ENCODE results near the gene ATP2C1.

ATP2C1 gene

DNA sequence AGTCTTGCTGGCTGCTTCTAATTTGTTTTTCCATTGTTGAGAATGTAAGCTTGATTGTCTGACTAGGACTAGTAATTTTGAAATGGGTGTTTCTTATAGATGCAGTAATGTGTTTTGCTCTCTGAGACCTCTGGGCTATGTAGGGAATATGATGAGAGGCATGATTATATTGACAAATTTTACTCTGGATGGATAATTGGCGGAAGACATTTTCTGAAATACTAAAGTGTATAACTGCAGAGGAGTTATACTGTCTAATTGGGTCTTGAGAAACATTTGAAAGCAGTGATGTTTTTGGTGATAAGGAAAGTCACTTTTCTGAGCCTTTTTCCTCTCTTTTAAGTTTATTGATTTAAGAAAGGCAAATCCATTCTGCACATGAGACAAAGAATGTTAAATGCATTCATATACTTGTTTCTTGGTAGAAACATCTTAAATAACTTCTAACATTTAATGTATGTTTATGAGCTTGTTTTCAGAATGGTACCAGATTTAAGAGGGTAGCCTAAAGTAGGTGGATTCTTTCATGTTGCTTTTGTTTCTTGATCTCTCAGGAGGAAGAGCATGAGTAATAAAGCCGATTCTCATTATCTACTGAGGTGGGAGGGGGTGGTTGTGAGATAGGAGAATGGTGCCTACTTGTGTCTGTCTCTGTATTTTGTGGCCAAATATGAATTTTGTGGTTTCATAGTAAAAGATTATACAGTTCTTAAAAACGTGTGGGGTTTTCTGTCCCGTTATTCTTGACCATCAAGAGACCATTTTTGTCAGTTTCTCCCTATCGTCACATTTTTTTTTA, 2.0 kb downstream of the ATP2C1 start:
- no peak for DNase-seq (ENCODE audit: low read depth in 2 of 2)

DNA sequence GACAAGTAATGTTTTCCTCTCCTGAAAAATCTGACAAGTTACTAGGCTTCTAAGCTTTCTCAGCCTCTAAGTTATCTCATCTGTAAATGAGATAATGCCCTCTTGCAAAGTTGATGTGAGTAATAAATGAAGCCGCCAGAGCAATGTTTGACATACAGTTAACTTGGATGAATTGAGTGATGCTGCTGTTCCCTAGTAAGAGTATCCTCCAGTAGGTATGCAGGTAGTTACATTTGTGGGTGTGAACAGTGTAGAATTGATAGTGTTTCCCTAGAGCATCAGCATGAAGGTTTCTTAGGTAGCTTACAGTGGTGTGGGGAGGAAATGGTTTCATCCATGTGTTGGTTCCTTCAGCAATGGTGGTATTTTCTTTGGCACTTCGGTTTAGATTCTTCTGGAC, 3.4 kb downstream of the ATP2C1 start:
- DNase-seq (ENCODE audit: low read depth in 2 of 2), result no peak

DNA sequence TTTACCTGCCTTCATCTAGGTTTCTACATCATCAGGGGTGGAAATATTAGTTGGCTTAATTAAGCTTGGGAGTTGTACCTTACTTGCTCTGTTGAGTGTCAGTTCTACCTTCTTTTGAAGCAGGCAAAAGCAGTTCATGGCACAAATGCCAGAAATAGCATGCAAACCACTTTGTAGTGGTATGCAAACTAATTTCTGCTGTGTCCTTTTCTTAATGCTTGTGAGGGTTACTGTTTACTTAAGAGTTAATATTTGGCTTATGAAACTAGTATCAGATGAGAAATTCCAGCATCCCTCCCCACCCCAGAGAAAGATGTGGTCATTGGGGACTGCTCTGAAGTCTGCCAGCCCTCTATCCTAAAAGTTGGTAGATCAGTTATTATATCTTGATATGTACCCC, 7.1 kb downstream of the ATP2C1 start:
- DNase-seq (ENCODE audit: low read depth in 2 of 2), result no peak

DNA sequence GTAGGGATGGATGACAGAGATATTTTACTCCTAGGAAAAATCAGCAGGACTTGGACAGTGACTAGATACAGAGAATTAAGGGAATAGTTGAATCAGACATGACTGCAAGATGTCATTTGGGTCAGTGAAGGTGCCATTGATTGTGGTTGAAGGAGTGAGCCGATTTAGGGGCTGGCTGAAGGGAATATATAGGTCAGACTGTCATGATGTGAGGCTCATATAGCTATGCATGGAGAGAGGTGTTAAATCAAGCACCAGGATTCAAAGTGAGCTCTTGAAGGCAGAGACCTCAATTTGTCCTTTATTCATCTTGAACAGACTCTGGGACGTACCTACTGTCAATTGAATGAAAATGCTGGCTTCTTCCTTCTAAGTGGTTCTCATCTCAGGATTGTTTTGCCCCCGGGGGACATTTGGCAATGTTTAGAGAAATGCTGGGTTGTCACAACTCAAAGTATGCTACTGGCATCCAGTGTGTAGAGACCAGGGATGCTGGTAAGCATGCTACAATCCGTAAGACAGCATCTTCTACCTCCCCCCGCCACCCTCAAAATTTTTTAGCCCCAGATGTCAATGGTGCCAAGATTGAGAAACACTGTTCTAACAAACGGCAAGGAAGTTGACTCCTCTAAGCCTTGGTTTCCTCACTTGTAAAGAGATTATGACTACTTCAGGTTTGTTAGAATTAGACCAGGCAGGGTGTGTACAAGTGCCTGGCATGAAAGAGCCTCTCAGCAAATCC, 7.8 kb downstream of the ATP2C1 start:
- no peak for DNase-seq (ENCODE audit: low read depth in 2 of 2)

DNA sequence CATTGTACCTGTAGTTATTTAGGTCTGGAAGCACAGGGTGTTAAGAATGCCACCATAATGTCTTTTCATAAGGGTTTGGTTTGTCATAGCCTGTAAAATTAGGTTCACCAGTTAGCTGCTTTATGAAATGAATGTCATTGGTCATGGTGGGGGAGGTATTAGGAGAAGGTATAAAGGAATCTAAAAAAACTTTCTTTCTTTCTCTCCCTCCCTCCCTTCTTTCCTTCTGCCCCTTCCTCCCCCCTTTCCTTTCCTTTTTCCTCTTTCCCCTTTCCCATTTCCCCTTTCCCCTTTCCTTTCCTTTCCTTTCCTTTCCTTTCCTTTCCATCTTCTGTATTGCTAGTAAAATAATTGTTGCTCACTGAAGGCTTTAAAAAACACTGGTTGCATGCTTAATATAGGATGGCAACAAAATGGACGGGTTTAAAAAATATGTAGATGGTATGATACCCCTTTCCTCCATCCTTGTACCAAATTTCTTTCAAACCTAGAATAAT, 9.6 kb downstream of the ATP2C1 start:
- no peak for DNase-seq (ENCODE audit: low read depth in 2 of 2)

DNA sequence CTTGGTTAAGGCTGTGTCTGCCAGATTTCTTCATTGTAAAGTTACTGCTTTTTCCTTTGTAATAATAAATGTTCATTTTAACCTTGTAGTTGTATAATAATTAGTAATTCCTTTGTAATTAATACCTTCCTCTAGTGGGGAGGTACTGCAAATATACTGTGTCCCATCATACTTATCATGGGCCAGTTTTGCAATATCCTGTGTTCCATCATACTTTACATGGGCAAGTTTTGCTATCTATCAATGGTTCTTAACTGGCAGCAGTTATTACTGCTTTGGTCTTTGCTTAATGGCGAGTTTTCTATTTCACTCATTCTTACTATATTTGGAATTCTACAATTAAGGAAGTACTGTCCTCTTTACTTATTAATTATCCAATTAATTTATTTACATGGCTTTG, 10.6 kb downstream of the ATP2C1 start:
- no peak for DNase-seq (ENCODE audit: low read depth in 2 of 2)

DNA sequence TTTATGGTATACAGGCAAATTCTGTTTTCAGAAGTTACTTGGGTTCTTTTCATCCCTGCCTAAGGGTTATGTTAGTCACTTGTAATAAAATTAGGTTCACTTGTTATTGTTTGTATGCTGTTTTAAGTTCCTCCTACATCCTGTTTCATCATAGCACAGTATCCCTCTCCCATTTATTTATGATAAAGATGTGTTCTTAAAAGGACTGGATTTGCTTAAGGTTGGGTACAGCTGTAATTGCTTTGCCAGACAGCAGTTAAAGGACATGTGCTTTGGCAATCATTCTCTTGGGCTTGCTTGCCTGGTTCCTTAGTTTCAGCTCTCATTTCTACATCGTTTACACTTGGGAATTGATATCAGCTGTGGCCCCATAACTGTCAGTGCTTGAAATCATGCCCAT, 11.7 kb downstream of the ATP2C1 start:
- DNase-seq (ENCODE audit: low read depth in 2 of 2), result no peak

DNA sequence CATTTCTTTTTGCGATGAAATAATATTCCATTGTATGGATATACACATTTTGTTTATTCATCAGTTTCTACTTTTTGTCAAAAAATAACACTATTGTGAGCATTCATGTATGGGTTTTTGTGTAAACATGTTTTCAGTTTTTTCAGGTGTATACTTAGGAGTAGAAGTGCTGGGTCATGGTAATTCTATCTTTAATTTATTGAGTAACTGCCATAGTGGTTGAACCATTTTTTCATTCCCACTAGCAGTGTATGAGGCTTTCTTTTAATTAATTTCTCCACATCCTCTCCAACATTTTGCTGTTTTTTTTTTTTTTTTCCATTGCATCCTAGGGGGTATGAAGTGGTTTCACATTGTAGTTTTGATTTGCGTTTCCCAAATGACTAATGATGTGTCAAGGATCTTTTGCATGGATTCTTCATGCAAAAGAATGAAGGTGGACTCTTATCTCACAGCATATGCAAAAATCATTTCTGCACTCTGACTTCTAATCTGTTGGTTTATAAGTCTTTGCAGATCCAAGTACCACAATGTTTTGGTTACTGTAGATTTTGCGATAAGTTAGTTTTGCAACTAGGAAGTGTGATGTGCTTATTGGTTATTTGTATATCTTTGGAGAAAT, 12.6 kb downstream of the ATP2C1 start:
- DNase-seq (ENCODE audit: low read depth in 2 of 2), result no peak

DNA sequence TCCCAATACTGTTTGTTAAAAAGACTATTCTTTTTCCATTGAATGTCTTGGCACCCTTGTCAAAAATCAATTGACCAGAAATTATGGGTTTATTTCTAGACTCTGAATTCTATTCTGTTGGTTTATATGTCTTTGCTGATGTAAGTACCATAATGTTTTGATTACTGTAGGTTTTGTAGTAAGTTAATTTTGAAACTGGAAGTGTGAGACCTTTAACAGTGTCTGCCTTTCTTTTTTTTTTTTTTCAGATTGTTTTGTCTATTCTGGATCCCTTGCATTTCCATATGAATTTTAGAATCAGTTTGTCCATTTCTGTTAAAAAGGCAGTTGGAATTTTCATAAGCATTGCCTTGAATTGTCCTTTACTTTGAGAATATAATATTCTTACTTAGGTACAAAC, 13.6 kb downstream of the ATP2C1 start:
- DNase-seq (ENCODE audit: low read depth in 2 of 2), result no peak

DNA sequence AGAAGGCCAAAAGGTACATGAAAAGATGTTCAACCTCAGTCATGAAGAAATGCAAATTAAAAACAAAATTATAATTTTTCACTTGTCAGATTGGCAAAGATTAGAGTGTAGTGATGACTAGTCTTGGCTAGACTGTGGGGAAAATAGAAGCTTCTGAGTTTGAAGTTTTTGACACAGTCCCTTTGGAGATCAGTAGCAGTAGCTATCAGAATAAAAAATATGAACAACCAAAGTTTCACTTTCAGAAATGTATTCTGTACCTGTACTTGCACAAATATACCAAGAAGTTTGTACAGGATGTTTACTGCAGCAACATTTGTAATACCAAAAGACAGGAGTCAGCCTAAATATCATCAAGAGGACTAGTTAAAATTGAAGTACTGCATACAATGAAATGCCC, 14.1 kb downstream of the ATP2C1 start:
- no peak for DNase-seq (ENCODE audit: low read depth in 2 of 2)

DNA sequence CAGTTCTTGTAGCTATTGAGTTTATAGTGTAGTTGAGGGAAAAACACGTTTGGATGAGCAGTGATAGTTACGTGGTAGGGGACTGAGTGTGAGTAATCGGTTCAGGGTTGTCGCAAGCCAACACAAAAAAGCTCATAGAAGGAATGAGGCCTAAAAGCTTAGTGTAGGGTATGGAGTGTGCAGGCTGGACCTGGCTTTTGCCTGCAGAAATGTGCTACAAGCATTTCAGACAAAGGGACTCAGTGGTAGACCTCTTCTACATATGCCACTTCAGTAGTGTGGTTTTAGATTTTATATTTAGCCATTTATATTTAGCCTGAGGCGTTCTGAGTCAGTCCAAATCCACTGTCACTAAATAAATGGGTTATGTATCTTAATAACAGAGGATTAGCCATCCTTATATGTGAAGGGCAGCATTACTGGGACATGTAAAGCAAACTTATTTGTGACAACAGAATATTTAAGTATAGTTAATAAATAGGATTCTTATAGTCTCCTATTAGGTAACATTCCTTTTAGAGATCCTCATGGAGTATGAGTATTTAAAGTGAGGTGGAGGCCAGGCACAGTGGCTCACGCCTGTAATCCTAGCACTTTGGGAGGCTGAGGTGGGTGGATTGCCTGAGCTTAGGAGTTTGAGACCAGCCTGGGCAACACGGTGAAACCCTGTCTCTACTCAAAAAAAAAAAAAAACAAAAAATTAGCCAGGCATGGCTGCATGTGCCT, 21.8 kb downstream of the ATP2C1 start:
- DNase-seq (ENCODE audit: low read depth in 2 of 2), result no peak

DNA sequence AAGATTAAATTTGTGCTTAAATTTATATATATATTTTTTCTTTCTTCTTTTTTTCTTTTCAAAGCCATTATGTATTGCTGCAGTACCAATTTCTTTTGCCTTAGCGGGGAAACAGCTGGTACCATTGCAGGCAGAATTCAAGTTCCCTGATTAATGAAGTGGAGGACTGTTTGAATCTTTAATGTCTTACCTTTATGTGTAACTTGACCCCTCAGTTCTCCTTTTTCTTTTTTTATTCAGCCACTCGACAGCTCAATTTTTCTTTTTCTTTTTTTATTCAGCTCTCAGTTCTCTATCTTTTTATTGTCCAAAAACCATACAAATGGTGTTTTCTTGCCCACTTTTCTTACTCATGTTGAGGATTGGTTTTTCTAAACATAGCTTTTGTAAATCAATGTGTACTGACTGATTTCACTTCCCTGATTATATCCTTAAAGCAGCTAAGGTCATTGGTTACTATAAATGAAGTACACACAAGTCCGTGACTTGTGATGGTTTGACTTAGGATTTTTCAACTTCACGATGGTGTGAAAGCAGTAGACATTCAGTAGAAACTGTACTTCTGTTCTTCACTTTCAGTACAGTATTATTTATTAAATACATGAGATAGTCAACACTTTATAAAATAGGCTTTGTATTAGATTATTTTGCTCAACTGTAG, 22.8 kb downstream of the ATP2C1 start:
- no peak for DNase-seq (ENCODE audit: low read depth in 2 of 2)

DNA sequence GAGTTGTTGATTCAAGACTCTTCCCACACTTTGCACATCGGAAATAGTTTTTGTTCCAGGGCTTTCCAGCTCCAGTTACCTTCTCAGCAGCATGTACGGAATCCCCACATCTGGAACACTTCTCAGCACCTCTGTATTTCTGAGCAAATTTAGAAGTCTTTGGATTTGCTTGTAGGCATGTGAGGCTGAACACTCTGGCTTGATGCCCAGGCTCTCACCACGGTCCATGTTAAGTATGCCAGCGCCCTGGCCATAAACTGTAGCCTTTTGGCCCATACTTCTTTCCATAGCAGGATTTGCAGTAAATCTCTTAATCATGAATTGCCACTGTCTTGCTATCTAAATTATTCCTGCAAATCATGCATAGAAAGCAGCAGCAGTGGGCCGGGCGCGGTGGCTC, 24.4 kb downstream of the ATP2C1 start:
- DNase-seq (ENCODE audit: low read depth in 2 of 2), result no peak

DNA sequence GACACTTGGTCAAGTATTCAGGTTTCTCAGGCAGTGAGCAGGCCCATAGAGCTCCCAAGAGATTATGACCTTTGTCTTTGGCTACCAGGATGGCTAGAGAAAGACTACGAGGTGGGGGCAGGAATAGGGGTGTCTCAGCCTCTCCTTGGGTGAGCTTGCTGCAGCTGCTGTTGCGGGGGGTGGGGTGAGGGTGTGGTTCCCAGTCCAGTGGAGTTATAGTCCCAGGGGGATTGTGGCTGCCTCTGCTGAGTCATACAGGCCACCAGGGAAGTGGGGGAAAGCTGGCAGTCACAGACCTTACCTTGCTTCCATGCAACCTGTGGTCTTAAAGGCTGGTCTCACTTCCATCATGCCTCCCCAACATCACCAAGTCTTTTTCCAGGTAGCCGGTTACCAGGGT, 31.7 kb downstream of the ATP2C1 start:
- no peak for DNase-seq (ENCODE audit: low read depth in 2 of 2)

DNA sequence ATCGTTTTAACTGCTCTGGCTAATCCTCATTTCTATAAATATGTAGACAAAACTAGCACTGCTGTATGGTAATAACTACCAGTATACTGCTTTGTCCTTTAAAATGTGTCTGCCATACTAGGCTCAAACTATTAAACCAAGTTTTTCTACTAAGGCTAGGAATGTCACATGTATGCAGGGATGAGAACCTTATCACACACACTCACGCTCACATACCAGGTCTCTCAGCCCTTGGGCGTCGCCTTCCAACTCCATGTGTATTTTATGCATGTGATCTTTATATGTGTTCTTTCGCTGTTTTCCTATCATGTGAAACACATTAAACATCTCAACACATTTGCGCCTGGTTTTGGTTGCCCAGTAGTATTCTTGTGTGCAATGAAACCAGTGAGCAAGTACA, 32.6 kb downstream of the ATP2C1 start:
- DNase-seq (ENCODE audit: low read depth in 2 of 2), result no peak

DNA sequence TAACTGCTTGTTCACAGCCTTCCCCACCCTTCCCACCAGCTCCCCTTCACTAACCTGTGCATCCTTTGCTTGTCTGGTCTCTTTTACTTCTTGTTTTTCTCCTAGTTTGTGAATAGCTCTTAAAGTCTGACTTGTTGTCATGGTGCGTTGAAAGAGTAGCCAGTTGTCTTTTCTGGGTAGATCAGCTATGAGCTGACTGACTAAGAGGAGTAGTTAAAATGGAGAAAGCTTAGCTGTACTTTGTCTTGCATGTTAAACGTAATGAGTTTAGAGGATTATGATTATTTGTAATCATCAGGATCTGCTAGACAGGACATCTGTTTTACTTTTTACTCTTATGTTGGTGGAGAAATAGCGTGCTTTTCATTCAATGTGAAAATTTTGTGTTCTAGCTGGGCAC, 35.9 kb downstream of the ATP2C1 start:
- no peak for DNase-seq (ENCODE audit: low read depth in 2 of 2)

DNA sequence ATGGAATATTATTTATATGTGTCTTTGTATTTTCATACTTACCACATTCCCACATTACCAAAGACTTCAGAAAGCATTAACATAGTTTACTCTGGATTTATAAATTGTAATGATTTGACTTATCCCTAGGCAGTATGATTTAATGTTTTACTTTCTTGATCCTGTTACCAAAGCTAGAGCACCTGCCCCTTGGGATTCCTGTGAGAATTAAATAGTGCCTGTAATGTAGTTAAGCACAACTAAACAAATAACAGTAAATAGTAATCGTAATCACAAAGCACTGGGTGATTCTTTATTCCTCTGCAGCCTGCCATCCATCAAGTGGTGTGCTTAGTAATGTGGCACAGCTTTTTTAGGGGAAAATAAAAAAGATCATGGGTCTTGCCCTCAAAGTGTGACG, 39.1 kb downstream of the ATP2C1 start:
- DNase-seq (ENCODE audit: low read depth in 2 of 2), result no peak

DNA sequence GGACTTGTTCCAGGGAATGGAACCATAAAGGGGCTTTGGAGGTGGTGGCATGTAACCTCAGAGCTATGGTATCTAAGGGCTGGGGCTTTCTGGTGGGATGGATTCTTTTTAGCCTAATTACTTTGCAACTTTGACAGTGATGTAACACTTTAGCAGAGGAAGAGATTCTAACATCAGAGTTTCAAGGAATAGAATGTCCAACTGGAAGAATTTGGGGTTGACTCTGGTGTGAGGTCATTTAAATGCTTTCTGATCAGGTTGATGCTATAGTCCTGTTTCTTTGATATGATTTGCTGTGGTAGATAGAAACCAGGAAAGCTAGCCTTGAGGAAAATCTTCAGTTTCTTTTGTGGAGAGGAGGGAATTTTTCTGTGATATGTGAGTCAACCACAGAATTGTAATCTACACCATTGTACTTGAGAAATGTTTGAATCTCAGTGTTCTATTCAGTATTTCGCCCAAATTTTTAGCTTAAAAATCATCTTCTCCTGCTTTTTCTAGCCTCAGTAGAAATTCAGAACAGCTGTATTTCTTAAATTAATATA, 40.0 kb downstream of the ATP2C1 start:
- DNase-seq (ENCODE audit: low read depth in 2 of 2), result no peak

DNA sequence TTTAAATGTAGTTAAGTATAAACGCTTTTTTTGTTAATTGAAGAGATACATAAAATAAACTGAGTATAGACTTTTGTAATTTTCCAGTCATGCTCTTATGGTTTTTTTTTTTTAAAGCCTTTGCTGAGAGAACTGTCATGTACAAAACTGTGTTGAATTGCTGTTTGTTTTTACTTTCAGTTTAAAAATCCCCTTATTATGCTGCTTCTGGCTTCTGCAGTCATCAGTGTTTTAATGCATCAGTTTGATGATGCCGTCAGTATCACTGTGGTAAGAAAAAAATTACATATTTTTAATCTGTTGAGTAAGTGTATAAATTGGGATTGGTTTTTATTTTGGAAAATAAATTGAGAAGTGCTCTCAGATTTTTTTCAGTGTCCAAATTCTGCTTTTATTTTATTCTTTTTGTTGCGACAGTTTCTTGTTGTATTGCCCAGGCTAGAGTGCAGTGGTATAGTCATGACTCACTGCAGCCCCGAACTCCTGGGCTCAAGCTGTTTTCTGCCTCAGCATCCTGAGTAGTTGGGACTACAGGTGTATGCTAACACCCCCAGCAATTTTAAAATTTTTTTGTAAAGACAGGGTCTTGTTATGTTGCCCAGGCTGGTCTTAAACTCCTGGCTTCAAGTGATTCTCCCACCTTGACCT, 40.7 kb downstream of the ATP2C1 start:
- no peak for DNase-seq (ENCODE audit: low read depth in 2 of 2)

DNA sequence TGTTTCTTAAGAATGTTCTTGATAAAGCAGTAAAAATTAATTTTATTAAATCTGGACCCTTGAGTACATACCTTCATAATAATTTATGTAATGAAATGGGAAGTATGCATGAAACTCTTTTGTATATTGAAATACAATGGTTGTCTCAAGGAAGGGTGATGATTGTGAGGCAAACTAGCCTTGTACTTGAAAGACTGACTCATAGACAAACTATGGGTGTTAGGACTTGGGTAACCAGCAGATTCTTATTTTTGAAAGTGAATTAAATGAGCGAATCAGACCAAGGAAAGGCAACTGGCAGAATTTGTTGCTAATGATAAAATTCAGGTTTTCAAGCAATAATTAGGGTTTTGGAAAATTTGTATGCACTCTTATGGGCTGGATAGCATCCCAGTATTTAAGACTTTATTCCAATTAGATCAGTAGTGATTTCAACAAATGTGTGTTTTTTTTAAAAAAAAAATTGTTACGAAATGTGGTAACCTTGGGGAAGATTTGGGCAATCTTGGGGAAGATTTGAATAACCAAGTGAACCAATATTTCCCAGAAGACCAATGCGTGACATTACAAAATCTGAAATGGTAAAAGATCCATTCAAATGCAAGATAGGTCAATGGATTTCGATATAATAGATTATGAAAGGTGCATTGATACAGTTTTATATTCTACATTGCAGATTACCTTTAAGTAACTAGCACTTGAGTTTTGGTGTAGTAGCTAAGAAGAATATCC, 42.0 kb downstream of the ATP2C1 start:
- no peak for DNase-seq (ENCODE audit: low read depth in 2 of 2)

All from stimulated activated CD4-positive, alpha-beta T cell treated with anti-CD3 and anti-CD28 coated beads, Interleukin-1b, Interleukin-23, amount 100 ng/mL, for 1 hour (primary cell).